NCI-H1694 treated with DMSO at 0.1 percent for 48 hours (cell line): ENCODE results near the gene GPHN.

Source experiments
- DNase-seq: peaks from one replicate; lab custom pipeline; 2025; lab: John Stamatoyannopoulos, UW

The GPHN gene

DNA sequence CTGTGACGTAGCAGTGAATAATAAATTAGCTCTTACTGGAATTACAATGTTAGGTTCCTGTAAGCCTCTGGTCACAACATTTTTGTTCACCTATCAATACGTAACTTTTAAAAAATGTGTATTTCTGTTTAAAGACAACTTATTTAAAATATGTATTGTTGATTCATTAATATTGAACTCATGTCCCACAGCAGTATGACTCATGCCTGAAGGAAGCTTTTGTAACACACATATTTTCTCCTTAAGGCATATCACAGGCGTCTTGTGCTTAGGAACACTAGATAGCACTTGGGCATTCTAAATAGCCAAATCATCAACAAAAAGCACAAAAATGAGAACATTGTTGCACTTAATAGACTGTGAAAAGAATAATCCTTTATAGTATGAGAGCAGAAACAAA is 92.5 kb downstream of the GPHN start:
- no peak for DNase-seq

DNA sequence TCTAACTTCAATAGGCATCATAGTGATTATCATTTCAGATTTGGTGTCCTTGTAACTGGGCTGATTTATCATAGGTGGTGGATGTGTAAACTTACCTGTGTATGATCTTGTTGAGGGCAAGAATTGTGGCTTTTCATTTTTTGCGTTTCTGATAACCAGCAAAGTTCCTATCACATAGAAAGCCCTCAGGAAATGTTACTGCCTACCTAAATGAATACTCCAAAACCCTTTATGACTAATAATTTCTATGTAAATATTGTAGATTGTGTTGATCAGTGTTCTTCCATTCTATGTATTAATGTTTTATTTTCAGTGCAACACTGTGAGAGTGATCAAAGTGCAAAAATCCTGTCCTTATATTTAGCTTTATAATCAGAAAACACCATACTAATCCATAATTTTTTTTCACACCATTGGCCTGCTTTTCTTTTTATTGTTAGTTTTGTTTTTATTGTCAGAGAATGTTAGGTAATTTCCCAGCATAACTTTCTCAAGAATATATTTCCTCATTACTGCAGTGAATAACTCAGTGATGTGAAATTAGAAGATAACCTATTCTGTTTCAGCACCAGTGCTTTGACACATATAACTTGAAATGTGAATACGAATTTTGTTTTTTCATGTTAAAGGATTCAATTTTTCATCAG is 94.1 kb downstream of the GPHN start:
- no peak for DNase-seq

DNA sequence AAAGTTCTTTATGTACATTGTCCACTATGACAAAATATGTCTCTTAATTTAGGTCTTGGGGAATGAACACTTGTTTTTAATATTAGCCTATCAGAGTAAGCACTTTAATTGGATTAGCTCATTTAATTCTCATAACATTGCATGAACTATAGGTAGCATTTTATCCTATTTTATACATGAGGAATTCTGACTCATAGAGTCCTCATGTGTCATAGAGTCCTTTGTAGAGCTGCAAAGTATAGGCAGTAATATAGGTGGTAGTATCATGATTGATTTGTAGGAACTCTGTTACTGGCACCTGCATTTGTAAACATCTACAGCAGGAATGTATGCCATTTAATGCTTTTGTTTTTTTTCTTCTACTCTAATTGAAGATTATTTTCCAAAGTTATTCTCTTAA is 96.0 kb downstream of the GPHN start:
- DNase-seq, result no peak

DNA sequence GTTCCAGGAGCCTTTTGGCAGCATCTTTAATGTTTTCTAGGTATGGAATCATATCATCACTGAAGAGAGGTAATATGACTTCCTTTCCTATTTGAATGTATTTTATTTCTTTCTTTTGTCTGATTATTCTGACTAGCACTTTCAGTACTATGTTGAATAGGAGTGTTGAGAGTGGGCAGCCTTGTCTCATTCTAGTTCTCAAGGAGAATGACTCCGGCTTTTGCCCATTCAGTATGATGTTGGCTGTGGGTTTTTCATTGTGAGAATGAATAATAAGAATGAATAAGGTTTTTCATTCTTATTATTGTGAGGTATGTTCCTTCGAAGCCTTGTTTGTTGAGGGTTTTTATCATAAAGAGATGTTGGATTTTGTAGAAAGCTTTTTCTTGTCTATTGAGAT is 98.9 kb downstream of the GPHN start:
- DNase-seq, result no peak

DNA sequence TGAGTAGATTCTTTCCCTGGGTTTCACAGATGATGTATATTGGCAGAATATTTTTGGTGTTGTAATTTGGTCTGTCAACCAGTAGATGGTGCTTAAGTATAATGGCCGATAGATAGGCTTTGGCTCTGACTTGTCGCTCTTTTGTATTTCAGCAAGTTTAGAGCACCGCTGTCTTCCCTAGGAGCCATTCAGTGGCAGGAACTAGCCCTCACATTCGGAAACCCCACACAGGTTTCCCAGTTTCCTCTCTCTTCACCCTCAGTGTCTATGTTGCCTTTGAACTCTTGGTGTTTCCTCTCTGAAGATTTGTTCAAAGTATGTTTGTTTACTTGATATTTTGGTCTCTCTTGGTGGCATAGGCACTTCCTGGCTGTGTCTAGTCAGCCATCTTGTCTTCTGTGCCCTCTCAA is 102.2 kb downstream of the GPHN start:
- no peak for DNase-seq

DNA sequence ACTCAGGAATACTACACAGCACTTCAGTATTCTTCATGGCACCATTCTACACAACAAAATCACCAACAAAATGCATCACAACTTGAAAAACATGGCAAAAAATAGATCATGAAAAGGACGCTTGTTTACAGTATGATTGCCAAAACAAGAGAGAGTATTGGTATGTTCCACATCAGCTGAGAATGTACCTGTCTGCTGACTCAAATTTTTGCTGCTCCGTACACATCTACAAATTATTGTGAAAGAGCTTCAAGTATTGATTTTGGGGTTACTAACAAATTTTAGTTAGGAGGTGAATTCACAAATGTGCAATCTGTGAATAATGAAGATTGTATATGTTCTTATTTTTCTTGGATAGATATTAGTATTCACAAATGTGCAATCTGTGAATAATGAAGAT is 105.4 kb downstream of the GPHN start:
- no peak for DNase-seq

DNA sequence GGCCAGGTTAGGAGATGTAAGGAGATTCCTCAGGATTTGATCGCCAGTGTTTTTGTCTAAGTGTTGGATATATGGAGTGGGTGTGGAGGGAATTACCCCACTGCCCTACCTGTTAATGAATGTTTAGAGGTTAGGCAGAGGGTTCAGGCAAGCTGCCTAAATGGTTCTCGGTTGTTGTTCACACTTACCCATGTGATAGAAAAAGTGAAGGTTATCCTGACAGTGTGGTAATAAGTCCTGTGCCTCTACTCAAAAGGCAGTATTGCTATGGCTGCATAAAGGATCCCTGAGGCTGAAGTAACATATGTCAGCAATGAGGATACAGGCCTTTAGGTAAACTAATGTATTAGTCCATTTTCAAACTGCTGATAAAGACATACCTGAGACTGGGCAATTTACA is 112.0 kb downstream of the GPHN start:
- DNase-seq, result no peak

DNA sequence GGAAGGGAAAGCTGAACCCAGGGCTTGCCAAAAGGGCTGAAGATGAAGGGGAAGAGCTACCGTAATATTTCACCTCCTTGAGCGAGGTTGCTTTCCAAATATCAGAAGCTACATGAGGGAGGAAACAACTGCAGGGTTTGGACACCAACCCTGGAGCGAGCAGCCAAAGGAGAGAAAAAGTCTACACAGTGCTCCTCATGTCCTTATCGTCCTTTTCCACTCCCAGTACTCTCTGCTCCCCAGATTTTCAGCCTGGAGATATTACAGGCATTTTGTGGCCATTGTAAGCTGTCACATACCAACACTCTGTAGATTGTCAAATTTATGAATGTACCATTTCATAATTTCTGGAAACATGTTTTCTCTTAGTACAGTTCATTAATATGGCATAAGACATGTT is 115.9 kb downstream of the GPHN start:
- no peak for DNase-seq

DNA sequence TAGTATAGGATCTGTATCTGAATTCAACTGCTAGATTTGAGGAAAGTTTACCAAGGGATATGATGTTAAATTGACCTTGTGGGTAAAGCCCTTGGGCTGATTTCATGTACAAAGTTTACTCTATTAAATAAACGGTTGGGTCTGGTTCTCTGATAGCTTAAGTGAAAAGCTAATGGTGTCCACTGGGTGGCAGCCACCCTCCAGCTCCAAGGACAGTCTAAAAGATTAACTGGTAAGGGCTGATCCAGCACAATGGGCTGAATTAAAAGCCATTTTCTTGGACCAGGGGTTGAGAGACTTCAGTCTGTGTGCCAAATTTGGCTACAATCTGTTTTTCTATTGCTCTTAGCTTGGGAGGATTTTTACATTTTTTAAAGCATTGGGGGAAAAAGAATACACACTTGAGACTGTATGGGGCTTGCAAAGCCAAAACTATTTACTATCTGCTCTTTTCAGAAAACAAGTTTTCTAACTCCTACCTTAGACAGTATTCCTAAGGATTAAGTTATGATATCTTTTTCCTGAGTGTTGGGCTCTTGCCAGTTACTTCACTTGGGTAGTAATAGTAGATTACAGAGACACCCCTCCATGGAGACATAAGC is 116.5 kb downstream of the GPHN start:
- peak; percentile 44 for DNase-seq

DNA sequence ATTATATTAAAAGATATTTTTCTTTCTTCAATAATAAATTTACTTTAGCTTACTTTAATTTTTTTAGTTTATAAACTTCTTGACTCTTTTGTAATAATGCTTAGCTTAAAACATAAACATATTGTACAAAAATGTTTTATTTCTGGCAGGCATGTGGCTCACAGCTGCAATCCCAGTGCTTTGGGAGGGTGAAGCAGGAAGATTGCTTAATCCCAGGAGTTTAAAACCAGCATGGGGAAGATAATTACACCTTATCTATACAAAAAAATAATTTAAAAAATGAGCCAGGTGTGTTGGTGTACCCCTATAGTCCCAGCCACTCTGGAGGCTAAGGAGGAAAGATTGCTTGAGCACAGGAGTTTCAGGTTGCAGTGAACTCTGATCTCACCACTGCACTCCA is 120.7 kb downstream of the GPHN start:
- no peak for DNase-seq

DNA sequence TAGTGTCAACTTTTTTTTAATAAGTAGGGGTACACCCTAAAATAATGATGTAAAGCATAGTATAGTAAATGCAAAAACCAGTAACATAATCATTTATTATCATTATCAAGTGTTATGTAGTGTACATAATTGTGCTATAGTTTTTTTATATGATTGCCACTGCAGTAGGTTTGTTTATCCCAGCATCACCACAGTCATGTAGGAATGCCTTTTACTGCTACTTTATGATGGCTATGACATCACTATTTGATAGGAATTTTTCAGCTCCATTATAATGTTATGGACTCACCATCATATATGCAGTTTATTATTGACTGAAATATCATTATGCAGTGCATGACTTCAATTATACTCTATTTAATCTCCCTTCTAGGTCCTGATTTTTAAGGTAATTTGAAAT is 121.6 kb downstream of the GPHN start:
- no peak for DNase-seq

DNA sequence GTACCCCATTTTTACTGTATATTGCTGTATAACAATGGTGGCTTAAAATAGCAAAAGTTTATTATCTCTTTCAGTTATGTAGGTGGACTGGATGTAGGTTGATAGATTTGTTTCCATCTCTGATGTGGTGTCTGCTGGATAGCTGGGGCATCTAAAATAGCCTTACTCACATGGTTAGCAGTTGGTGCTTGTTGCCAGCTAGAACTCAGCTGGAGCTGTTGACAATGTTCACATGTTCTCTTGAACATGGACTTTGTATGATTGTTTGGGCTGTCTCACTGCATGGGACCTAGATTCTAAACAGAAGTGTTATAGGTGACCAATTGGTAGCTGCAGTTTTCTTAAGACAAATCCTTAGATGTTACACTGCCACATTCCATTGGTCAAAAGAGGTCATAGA is 126.9 kb downstream of the GPHN start:
- no peak for DNase-seq

DNA sequence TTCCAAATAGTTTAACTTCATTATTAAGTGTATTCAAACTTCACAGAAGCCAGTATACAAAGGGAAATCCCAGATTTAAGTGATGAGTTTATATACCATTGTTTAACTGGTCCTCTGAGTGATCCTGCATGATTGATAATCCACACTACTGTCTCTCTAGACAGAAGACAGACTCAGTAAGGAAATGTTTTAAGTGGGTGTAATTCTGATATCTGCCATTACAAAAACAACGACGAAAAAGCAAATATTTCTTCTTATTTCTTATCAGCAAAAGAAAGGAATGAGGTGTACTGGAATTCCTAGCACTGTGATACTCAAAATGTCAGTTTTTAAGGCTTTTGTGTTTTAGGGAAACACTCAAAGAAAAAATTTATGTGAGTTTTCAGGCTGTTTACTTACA is 127.5 kb downstream of the GPHN start:
- no peak for DNase-seq

DNA sequence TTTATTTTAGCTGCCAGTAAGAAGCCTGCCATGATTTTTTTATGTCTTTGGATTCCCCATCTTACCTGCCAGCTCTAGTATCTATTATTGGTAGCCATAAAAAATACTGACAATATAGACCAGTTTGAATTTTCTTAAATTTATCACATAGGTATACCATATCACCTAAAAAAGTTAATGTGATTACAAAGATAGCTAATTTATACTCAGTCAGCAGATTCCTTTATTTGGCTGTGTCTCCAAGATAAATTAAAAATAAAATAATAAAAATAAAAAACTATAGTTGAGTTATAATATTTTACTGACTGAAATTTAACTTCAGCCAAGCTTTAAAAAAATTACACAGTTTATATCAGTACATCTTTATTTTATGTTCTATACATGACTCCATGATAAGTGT is 128.3 kb downstream of the GPHN start:
- no peak for DNase-seq

DNA sequence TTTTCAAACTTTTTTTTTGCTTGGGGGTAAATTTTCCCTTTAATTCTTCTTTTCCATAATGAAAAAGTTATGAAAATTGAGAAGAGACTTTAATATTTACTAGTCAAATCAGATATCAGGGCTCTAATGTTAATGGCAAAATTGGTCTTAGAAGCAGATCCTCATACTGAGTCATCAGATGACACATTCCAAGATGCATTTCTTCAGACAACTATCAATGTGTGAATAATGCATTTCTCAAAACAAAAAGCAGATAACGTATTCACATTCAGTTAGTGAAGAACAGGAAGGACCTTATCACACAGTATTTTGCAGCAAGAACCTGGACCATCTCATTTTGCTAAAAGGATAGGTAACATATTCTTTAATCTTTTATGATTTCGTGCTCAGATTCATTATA is 130.7 kb downstream of the GPHN start:
- DNase-seq, result no peak

DNA sequence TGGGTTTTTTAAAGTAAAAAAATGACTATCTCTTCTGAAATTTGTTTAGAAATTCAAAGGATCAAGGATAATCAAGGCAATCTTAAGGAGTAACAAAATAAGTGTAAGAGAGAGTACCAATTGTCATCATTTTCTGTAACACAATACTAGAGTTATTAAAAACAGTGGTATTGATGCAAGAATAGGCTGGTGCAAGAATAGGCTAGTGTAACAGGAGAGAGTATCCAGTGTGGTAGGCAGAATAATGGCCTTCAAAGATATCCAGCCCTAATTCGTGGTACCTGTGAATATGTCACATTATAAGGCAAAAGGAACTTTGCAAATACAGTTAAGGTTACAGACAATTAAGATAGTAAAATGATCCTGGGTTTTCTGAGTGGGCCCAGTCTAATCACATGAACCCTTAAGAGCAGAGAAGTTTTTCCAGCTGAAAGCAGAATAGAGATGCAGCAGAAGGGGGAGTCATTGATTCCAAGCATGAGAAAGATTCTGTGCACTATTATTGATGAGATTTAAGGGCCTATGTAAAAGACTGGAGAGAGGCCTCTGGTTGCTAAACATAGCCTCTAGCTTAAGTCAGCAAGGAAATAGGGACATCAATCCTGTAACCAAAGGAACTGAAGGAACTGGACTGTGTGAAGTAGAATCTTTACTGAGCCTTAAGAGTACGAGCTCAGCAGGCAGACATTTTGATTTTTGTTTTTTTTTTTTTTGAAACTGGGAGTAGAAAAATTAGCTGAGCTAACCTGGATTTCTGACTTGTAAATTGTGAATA is 134.1 kb downstream of the GPHN start:
- no peak for DNase-seq

DNA sequence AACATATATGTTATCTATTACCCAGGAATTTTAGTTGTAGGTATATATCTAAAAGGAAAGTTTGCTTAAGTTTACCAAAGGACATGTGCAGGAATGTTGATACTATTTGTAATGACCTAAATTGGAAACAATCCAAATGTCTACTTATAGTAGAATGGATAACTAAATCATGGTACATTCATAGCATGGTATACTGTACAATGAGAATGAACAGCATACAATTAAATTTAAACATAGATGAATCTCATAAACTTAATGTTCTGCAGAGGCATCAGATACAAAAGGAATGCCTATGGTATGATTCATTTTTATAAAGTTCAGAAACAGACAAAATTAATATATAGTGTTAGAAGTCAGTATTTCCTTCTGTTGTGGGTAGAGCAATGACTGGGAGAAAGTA is 135.4 kb downstream of the GPHN start:
- DNase-seq, result no peak

DNA sequence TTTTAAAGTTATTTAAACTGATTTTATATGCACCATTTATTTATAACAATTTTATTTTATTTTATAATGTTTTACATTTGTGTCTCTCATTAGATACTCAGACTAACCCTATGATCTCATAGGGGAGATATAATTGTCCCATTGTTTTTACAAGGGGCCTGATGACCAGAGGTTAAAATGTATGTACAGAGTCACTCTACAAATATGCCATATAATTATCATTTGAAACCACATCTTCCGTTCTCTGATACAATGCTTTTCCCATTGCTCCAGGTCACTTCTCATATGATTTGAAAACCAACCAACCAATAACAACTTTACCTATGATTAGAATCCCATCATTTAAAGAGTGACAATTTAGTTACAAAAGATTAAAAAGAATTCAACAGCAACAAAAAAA is 137.8 kb downstream of the GPHN start:
- DNase-seq, result no peak

DNA sequence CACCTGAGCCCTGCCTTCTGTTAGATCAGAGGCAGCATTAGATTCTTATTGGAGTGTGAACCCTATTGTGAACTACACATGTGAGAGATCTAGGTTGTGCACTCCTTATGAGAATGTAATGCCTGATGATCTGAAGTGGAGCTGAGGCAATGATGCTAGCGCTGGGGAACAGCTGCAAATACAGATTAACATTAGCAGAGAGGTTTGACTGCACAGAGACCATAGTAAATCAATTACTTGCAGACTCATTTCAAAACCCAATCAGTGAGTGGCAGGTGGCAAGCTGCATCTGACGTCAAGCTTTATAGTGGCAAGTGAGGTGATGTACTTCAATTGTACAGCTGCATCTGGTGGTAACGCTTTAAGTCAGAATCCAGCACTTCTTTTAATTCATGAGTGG is 141.6 kb downstream of the GPHN start:
- DNase-seq, result no peak

DNA sequence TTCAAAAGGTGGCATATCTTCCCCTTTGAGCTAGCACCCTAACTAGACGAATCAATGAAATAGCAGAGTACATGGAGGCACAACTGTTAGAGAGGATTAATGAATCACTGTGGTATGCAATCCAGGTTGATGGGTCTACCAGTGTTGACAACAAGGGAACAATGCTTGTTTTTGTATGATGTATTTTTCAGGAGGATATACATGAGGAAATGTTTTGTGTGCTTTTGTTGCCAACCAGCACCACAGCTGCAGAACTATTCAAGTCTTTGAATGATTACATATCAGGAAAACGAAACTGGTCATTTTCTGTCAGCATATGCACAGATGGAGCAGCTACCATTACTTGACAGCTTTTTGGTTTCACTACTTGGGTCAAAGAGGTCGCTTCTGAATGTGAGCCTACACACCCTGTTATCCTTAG is 142.6 kb downstream of the GPHN start:
- DNase-seq, result no peak

DNA sequence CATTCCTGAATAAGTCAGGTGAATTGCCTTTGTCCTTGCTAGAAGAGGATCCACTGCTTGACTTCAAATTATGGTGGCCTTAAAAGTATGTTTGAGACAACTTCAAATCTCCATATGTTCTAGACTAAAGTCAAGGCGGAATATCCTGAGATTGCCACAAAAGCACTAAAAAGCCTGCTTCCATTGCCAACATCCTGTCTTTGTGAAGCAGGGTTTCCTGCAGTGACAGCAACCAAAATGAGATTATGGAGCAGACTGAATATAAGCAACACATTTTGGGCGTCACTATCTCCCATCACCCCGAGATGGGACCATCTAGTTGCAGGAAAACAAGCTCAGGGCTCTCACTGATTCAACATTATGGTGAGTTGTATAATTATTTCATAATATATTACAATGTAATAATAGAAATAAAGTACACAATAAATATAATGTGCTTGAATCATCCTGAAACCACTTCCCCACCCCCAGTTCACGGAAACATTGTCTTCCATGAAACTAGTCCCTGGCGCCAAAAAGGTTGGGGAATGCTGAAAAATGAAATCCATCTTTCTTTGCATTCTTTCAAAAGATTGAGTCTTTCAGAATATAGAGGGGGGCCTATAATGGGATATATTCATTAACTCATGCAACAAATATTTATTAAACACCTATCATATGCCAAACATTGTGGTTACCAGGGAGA is 143.7 kb downstream of the GPHN start:
- DNase-seq, result no peak

DNA sequence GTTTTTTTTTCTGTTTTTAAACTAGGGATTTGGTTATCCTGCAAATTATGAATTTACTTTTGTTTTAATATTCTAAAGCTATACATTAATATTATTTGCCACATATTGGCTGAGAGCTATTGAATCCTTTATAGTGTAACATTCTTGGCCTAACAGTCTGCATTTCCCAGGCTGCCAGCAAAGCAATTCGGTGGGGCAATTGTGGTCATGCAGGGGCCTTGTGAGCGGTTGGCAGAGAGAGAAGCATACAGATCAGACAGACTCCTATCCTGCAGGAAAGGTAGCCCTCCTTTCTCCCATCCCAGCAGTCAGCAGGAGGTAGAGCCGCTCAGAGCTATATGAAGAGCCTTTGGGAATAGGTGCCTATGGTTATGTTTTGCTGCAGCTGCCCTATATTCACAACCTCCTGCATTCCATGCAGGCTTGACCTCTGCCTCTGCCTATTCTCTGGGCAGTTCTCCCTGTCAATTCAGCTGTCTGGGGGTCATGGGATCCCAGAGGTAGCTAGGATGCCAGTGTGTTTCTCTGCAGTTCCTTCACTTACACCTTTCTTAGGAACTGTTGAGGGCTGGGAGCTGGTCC is 144.7 kb downstream of the GPHN start:
- no peak for DNase-seq

DNA sequence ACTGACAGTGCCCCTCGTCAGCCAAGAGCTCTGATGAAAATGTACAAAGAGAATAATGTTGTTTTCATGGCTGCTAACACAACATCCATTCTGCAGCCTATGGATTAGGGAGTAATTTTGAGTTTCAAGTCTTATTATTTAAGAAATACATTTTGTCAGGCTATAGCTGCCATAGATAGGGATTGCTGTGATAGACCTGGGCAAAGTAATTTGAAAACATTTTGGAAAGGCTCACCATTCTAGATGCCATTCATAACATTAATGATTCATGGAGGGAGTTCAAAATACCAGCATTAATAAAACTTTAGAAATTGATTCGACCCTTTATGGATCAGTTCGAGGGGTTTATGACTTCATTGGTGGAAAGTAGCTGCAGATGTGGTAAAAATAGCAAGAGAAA is 149.8 kb downstream of the GPHN start:
- no peak for DNase-seq
